Neural cell (in vitro differentiated cells): ENCODE data around the gene NOTCH4. TPM values are rescaled to one million over a fixed set of nuclear protein-coding genes. Genes with fewer than 3 reads are reported as not detected.

ENCODE experiments used
- H2AFZ ChIP-seq: fragments of 200-600, 300-800 bp; sonication (generic), shearing (Covaris generic); 2 replicates; pipeline ENCODE4 v1.6.0; 2014; ENCODE audit warnings: low read depth, mild to moderate bottlenecking, antibody characterized with exemption, low read length, moderate library complexity
- H3F3A ChIP-seq: fragments of 200-600 bp; shearing (Covaris generic); 2 replicates; pipeline ENCODE4 v1.6.1; 2016; ENCODE audit warnings: mild to moderate bottlenecking, moderate library complexity, mixed read lengths, antibody characterized with exemption, low read length; ENCODE audit not compliant: insufficient read depth, poor library complexity, severe bottlenecking
- H3K27ac ChIP-seq: fragments of 200-600, 300-800 bp; sonication (generic), shearing (Covaris generic); 2 replicates; pipeline ENCODE4 v1.5.1; 2014; ENCODE audit warnings: mild to moderate bottlenecking, low read length, moderate library complexity
- H3K27me3 ChIP-seq: fragments of 300-800, 200-600 bp; sonication (generic), shearing (Covaris generic); 2 replicates; pipeline ENCODE4 v1.6.0; 2014; ENCODE audit warnings: mild to moderate bottlenecking, low read depth, low read length, moderate library complexity; ENCODE audit not compliant: insufficient read depth
- H3K36me3 ChIP-seq: fragments of 300-800, 200-600 bp; sonication (generic), shearing (Covaris generic); 2 replicates; pipeline ENCODE4 v1.5.1; 2014; ENCODE audit warnings: mild to moderate bottlenecking, antibody characterized with exemption, low read length, moderate library complexity; ENCODE audit not compliant: insufficient read depth
- H3K4me2 ChIP-seq: fragments of 300-800, 200-600 bp; sonication (generic), shearing (Covaris generic); 2 replicates; pipeline ENCODE4 v1.6.0; 2014; ENCODE audit warnings: mild to moderate bottlenecking, low read length
- H3K4me3 ChIP-seq: fragments of 300-800, 200-600 bp; sonication (generic), shearing (Covaris generic); 2 replicates; pipeline ENCODE4 v1.5.1; 2014; ENCODE audit warnings: mild to moderate bottlenecking, low read length, moderate library complexity
- H3K79me2 ChIP-seq: fragments of 200-600 bp; shearing (Covaris generic); replicated peaks from 2 replicates; pipeline ENCODE4 v1.6.0; 2014; ENCODE audit warnings: mild to moderate bottlenecking, low read length, moderate library complexity; ENCODE audit not compliant: insufficient read depth
- H3K9ac ChIP-seq: fragments of 300-800, 200-600 bp; sonication (generic), shearing (Covaris generic); 2 replicates; pipeline ENCODE4 v1.6.1; 2016; ENCODE audit warnings: mild to moderate bottlenecking, low read length, mixed read lengths
- H3K9me2 ChIP-seq: fragments of 200-600 bp; shearing (Covaris generic); 2 replicates; pipeline ENCODE4 v1.6.1; 2016; ENCODE audit warnings: mild to moderate bottlenecking, low read length, mixed read lengths; ENCODE audit not compliant: insufficient read depth
- H3K9me3 ChIP-seq: fragments of 200-600, 300-800 bp; sonication (generic), shearing (Covaris generic); 2 replicates; pipeline ENCODE4 v1.6.1; 2016; ENCODE audit warnings: mild to moderate bottlenecking, mixed run types, low read length, moderate library complexity, mixed read lengths
- H4K20me1 ChIP-seq: fragments of 200-600 bp; shearing (Covaris generic); 2 replicates; pipeline ENCODE4 v1.6.1; 2016; ENCODE audit warnings: mild to moderate bottlenecking, mixed run types; ENCODE audit not compliant: insufficient read depth
- EP300 ChIP-seq: fragments of 450-650 bp; conservative IDR thresholded peaks from 2 replicates; pipeline ENCODE4 v1.6.1; 2014; ENCODE audit warnings: antibody characterized with exemption, mild to moderate bottlenecking, moderate library complexity; ENCODE audit not compliant: poor library complexity, severe bottlenecking
- EZH2 ChIP-seq: fragments of 200-600, 300-800 bp; shearing (Covaris generic), sonication (generic); IDR thresholded peaks from 2 replicates; pipeline ENCODE4 v1.6.1; 2014; ENCODE audit warnings: antibody characterized with exemption, low read length, borderline replicate concordance, mild to moderate bottlenecking; ENCODE audit not compliant: insufficient read depth, poor library complexity, severe bottlenecking
- MXI1 ChIP-seq: fragments of 450-650 bp; conservative IDR thresholded peaks from 2 replicates; pipeline ENCODE4 v1.6.1; 2014; ENCODE audit warnings: antibody characterized with exemption, mild to moderate bottlenecking; ENCODE audit not compliant: poor library complexity, severe bottlenecking
- POLR2AphosphoS5 ChIP-seq: IDR thresholded peaks from 2 replicates; pipeline ENCODE4 v1.6.1; 2012
- RAD21 ChIP-seq: fragments of 450-650 bp; conservative IDR thresholded peaks from 2 replicates; pipeline ENCODE4 v1.6.1; 2014; ENCODE audit warnings: antibody characterized with exemption, mild to moderate bottlenecking, moderate library complexity
- SMC3 ChIP-seq: fragments of 450-650 bp; conservative IDR thresholded peaks from 2 replicates; pipeline ENCODE4 v1.6.1; 2014; ENCODE audit warnings: antibody characterized with exemption, mild to moderate bottlenecking, moderate library complexity; ENCODE audit not compliant: poor library complexity
- TAF1 ChIP-seq: IDR thresholded peaks from 2 replicates; pipeline ENCODE4 v1.6.1; 2012; ENCODE audit warnings: low read depth
- polyA plus RNA-seq: library from polyadenylated mRNA; depleted of rRNA; stranded (reverse); fragments of >200 nt; gene quantifications from 2 replicates; pipeline ENCODE4 v1.2.3, GENCODE V29; 2014
- TF ChIP-seq, protein P1 (sequence below): fragments of 450-650 bp; IDR thresholded peaks from 2 replicates; pipeline ENCODE4 v1.5.1; 2014; ENCODE audit warnings: antibody characterized with exemption, mild to moderate bottlenecking, moderate library complexity; ENCODE audit not compliant: poor library complexity, severe bottlenecking
- TF ChIP-seq, protein P2 (sequence below): IDR thresholded peaks from 2 replicates; pipeline ENCODE4 v1.6.1; 2012; ENCODE audit warnings: borderline replicate concordance

Gene NOTCH4
- polyA plus RNA-seq, 1 donor from 2014 or later, result 5.5 TPM

DNA sequence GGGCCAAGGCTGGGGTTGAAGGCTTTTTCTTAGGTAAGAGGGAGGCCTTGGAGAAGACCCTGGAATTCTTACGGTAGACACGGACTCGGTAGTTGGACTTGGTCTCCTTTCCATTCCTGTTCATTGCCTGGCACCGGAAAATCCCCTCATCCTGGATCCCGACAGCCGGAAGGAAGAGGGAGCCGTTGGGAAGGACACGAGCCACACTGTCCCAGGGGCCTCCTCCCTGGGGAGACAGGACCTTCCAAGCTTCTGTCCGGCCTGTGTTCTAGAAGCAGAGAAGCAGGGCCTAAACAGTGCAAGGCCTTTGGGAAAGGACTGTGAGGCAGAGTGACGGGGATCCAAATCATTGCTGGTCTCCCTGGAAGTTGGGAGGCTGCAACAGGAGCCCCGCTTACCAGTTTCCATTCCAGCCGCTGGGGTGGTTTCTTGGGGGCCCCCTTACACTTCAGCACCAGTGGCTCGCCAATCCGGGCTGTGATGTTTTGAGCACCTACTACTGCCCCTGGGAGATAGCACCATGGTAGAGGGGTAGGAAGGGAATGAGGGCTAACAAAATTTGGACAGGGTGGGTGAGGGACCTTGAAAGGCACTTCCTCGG, 40.3 kb downstream of the NOTCH4 start:
- Histone ChIP-seq H3F3A (no peaks in the 10 kb centered on the region), H3K4me3 (no peak overlapping the region), H3K79me2 (peaks cover 18% of the 10 kb centered on the region), H2AFZ (no peak overlapping the region), H3K27me3 (no peaks in the 10 kb centered on the region), H3K9ac (no peak overlapping the region), H4K20me1 (no peaks in the 10 kb centered on the region), H3K9me3 (no peaks in the 10 kb centered on the region), H3K27ac (no peak overlapping the region), H3K9me2 (no peaks in the 10 kb centered on the region), H3K36me3 (no peaks in the 10 kb centered on the region), H3K4me2 (no peak overlapping the region)
- TF ChIP-seq, protein P1, sequence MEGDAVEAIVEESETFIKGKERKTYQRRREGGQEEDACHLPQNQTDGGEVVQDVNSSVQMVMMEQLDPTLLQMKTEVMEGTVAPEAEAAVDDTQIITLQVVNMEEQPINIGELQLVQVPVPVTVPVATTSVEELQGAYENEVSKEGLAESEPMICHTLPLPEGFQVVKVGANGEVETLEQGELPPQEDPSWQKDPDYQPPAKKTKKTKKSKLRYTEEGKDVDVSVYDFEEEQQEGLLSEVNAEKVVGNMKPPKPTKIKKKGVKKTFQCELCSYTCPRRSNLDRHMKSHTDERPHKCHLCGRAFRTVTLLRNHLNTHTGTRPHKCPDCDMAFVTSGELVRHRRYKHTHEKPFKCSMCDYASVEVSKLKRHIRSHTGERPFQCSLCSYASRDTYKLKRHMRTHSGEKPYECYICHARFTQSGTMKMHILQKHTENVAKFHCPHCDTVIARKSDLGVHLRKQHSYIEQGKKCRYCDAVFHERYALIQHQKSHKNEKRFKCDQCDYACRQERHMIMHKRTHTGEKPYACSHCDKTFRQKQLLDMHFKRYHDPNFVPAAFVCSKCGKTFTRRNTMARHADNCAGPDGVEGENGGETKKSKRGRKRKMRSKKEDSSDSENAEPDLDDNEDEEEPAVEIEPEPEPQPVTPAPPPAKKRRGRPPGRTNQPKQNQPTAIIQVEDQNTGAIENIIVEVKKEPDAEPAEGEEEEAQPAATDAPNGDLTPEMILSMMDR, result no peak
- no peak for TF ChIP-seq TAF1
- TF ChIP-seq, protein P2, sequence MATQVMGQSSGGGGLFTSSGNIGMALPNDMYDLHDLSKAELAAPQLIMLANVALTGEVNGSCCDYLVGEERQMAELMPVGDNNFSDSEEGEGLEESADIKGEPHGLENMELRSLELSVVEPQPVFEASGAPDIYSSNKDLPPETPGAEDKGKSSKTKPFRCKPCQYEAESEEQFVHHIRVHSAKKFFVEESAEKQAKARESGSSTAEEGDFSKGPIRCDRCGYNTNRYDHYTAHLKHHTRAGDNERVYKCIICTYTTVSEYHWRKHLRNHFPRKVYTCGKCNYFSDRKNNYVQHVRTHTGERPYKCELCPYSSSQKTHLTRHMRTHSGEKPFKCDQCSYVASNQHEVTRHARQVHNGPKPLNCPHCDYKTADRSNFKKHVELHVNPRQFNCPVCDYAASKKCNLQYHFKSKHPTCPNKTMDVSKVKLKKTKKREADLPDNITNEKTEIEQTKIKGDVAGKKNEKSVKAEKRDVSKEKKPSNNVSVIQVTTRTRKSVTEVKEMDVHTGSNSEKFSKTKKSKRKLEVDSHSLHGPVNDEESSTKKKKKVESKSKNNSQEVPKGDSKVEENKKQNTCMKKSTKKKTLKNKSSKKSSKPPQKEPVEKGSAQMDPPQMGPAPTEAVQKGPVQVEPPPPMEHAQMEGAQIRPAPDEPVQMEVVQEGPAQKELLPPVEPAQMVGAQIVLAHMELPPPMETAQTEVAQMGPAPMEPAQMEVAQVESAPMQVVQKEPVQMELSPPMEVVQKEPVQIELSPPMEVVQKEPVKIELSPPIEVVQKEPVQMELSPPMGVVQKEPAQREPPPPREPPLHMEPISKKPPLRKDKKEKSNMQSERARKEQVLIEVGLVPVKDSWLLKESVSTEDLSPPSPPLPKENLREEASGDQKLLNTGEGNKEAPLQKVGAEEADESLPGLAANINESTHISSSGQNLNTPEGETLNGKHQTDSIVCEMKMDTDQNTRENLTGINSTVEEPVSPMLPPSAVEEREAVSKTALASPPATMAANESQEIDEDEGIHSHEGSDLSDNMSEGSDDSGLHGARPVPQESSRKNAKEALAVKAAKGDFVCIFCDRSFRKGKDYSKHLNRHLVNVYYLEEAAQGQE, result no peak
- no peak for TF ChIP-seq POLR2AphosphoS5
- TF ChIP-seq RAD21, result no peak
- no peak for TF ChIP-seq EZH2
- TF ChIP-seq EP300, result no peak
- no peak for TF ChIP-seq MXI1
- TF ChIP-seq SMC3, result no peak

DNA sequence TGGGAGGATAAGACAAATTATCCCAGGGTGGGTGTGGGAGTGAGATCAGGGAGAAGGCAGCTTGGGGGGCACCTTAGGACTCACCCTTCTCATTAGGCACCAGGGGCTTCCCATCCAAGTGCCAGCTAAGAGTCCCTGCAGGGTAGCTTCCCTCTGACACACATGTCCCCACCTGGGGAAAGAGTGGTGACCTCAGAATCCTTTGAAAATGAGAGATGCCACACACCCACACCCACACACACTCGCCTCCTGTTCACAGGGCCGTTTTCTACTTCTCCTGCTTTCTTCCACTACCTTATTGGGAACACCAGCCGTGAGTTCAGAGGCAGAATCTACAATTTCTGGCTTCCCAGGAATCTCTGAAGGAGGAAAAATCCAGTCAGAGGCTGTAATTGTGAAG, 40.8 kb downstream of the NOTCH4 start:
- no peak overlapping the region for H3K9ac ChIP-seq
- H3K9me2 ChIP-seq, result no peaks in the 10 kb centered on the region
- no peak for TF ChIP-seq SMC3
- no peaks in the 10 kb centered on the region for H4K20me1 ChIP-seq
- no peaks in the 10 kb centered on the region for H3K36me3 ChIP-seq
- no peaks in the 10 kb centered on the region for H3K27me3 ChIP-seq
- H3K4me2 ChIP-seq, result no peak overlapping the region
- peaks cover 19% of the 10 kb centered on the region for H3K79me2 ChIP-seq
- H3K4me3 ChIP-seq, result no peak overlapping the region
- H2AFZ ChIP-seq, result no peak overlapping the region
- H3F3A ChIP-seq, result no peaks in the 10 kb centered on the region
- H3K9me3 ChIP-seq, result no peaks in the 10 kb centered on the region
- H3K27ac ChIP-seq, result no peak overlapping the region
